Erythroblast (primary cell): ENCODE results near the gene TRAPPC6A.

ENCODE experiments used
- GATA1 ChIP-seq: IDR thresholded peaks from 2 replicates; pipeline ENCODE4 v1.6.1; 2011; ENCODE audit warnings: low read depth, mild to moderate bottlenecking, control low read depth, low read length, moderate library complexity
- POLR2A ChIP-seq: IDR thresholded peaks from 2 replicates; pipeline ENCODE4 v1.6.1; 2011; ENCODE audit warnings: mild to moderate bottlenecking, low read length

GRCh38 chr19:45180936-45181335 is 2.9 kb upstream of the TRAPPC6A start:
- TF ChIP-seq POLR2A (no peak), GATA1 (no peak)
